Upper lobe of left lung (tissue), 4 donors: Measurements from ENCODE around the gene AGRN.

Experiments
- CTCF ChIP-seq, 6 experiments: fragments of 450-650 bp in 4 of 6; fragments of 200-600 bp in 2 of 6; sonication (generic) in 2 of 6; IDR thresholded peaks; one replicate each; pipeline ENCODE4 v1.5.1; 2016 to 2019; ENCODE audit warnings: antibody characterized with exemption in 6 of 6
- EP300 ChIP-seq, 4 donors: sonication (generic); formaldehyde crosslinking; IDR thresholded peaks; one replicate each; pipeline ENCODE4 v1.5.1; 2017; ENCODE audit warnings: antibody characterized with exemption in 4 of 4, control low read depth in 2 of 4
- POLR2A ChIP-seq, 4 donors: fragments of 450-650 bp; IDR thresholded peaks; one replicate each; pipeline ENCODE4 v1.5.1; 2016 to 2017; ENCODE audit warnings: antibody characterized with exemption in 4 of 4, mild to moderate bottlenecking in 2 of 4

- TF ChIP-seq CTCF (IDR thresholded peaks at IDR 0.05) (peak; percentile 67 to 94 (median 81)), POLR2A (IDR thresholded peaks at IDR 0.05) (no peak), EP300 (IDR thresholded peaks at IDR 0.05) (no peak)
Measured at GRCh38 chr1:1033009-1033587, 13.2 kb downstream of the AGRN start.
